H1 (cell line): ENCODE results near the gene RPL39L. TPM values are rescaled to one million over a fixed set of nuclear protein-coding genes. Genes with fewer than 3 reads are reported as not detected.

ENCODE experiments used
- KDM1A ChIP-seq: fragments of 200-600, 300-600 bp; sonication (generic); IDR thresholded peaks from 2 replicates; pipeline ENCODE4 v1.7.1; 2016; ENCODE audit warnings: mild to moderate bottlenecking, low read length, borderline replicate concordance
- polyA plus RNA-seq, 7 experiments: library from polyadenylated mRNA; depleted of rRNA in 3 of 7; stranded (reverse) in 5 of 7; unstranded in 2 of 7; fragments of >200 nt in 5 of 7; fragments of 200-250 nt in 2 of 7; gene quantifications; 1 replicate in 5 of 7; 2 replicates in 1 of 7; 4 replicates in 1 of 7; pipeline versions ENCODE4 v1.2.1 to v1.2.3, GENCODE V29; 2011 to 2013; ENCODE audit warnings: missing spikeins in 2 of 7, mixed read lengths in 2 of 7
- total RNA-seq: library from RNA; stranded (reverse); fragmentation: NEBNext Ultra II Directional; extraction: Animal tissue kit (Norgen Biotek cat#: 25700); gene quantifications from 2 replicates; pipeline ENCODE4 v1.2.1, GENCODE V29; 2021

The RPL39L gene
- total and polyA plus RNA-seq, 2 of the 8 experiments (the other 6 are each of a cell fraction or from before 2014, with no cell fraction given) = 51.8 to 67.7 TPM

DNA sequence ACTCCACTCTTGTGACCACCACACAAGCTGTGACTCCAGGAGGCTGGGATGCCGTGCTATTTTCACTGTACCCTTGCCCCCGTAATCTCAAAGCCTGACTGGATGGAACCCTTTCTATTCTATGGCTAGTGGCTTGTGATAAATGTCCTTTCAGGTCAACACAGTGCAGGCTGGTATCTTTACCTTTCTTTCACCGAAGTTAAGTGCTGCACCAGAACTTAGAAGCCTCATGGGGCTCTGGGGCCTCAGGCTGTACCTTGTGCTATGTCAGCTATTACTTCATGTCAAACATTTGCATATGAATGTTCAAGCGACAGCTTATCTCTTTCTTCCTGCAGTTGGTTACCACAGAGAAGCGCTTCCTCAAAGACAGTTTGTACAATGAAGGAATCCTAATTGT is 66.8 kb downstream of the RPL39L start (continued):
- TF ChIP-seq KDM1A = no peak
